Measurements from ENCODE around the gene COL3A1. TPM values are rescaled to one million over a fixed set of nuclear protein-coding genes. Genes with fewer than 3 reads are reported as not detected.

Gene COL3A1
- total and polyA plus RNA-seq, 9 donors, result 4,146 to 9,318 (median 6,715) TPM

DNA sequence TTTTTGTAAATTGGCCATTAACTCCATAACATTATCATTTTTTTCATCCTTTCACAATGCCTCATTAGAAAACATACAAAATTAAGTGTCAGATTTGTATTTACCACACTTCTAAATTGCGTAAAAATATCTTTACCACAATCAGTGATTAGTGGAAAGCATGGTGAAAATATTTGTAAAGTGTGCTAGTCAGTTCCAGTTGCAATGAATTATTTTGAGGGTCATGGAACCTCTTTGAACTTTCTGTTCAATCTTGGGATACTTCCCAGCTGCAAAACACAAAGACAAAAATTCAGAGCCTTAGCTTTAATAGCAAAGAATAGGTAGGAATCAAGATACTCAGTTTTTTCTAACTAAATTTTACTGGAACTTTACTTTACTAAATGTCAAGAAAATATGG, 4.0 kb upstream of the COL3A1 start:
- Histone ChIP-seq H3K4me3 (ENCODE audit: low read length) (no peak overlapping the region), H3K27ac (ENCODE audit: low read length) (no peak overlapping the region), H3K9me3 (replicated peaks; ENCODE audit: control insufficient read depth, low read depth, low read length) (no peaks in the 10 kb centered on the region), H3K27me3 (ENCODE audit: control insufficient read depth, insufficient read depth, low read length) (no peaks in the 10 kb centered on the region), H3K36me3 (ENCODE audit: control insufficient read depth, insufficient read depth, low read length) (no peaks in the 10 kb centered on the region), H3K4me1 (ENCODE audit: control insufficient read depth, insufficient read depth, low read length) (peaks cover 2% of the 10 kb centered on the region)
- WGBS (ENCODE audit: insufficient coverage), result no CpG with 5 or more reads among the region's 1 CpG
- peak; percentile 75 for DNase-seq

DNA sequence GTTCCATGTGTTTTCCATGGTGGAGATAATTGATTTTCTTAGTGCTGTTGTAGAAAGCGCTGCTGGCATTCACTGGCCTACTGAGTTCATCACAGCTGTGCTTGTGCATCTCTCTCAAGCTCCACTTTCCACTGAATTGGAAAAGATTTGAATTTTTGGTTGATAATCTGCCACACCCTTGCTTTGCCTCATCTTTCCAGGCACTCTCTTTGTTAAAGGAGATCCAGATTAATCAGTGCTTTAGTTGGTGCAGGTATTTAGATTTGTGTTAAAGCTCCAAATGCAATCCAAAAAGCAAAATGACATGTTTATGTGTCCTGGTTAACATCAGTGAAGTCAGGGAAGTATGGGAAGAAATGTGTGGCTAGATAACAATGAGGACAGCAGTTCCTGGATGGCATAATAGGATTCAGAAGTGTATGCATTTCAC, 2.7 kb upstream of the COL3A1 start:
- WGBS (ENCODE audit: insufficient coverage), result no CpG with 5 or more reads among the region's 1 CpG
- Histone ChIP-seq H3K4me3 (ENCODE audit: low read length) (no peak overlapping the region), H3K27ac (ENCODE audit: low read length) (peak overlapping the region; percentile 84), H3K4me1 (ENCODE audit: control insufficient read depth, insufficient read depth, low read length) (peaks cover 2% of the 10 kb centered on the region), H3K9me3 (replicated peaks; ENCODE audit: control insufficient read depth, low read depth, low read length) (no peaks in the 10 kb centered on the region), H3K27me3 (ENCODE audit: control insufficient read depth, insufficient read depth, low read length) (no peaks in the 10 kb centered on the region), H3K36me3 (ENCODE audit: control insufficient read depth, insufficient read depth, low read length) (no peaks in the 10 kb centered on the region)
- DNase-seq, result peak; percentile 93

DNA sequence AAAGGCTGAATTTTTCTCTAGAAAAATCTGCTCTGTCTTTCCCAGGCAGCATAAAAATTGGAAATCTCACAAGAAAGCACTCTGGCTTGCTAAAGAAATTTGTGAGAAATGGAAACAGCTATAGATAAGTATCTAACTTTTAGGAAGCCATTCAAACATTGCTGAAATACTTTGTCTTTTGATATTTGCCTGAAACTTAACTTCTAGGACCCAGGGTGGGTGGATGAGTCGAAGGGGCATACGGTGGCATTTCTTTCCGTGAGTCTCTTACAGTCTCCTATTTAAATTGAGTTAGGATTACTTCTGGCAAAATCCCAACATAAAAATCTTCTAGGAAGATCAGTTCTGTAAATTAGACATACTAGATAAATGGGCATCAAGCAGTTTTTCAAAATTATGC, 532 bp upstream of the COL3A1 start:
- H3K36me3 ChIP-seq (ENCODE audit: control insufficient read depth, insufficient read depth, low read length), result no peaks in the 10 kb centered on the region
- peak overlapping the region; percentile 98 for H3K27ac ChIP-seq (ENCODE audit: low read length)
- no peaks in the 10 kb centered on the region for H3K4me1 ChIP-seq (ENCODE audit: control insufficient read depth, insufficient read depth, low read length)
- H3K4me3 ChIP-seq (ENCODE audit: low read length), result peak overlapping the region; percentile 66
- WGBS (ENCODE audit: insufficient coverage), result no CpG with 5 or more reads among the region's 3 CpGs
- no peaks in the 10 kb centered on the region for H3K27me3 ChIP-seq (ENCODE audit: control insufficient read depth, insufficient read depth, low read length)
- no peaks in the 10 kb centered on the region for H3K9me3 ChIP-seq (replicated peaks; ENCODE audit: control insufficient read depth, low read depth, low read length)
- DNase-seq, result peak; percentile 74

DNA sequence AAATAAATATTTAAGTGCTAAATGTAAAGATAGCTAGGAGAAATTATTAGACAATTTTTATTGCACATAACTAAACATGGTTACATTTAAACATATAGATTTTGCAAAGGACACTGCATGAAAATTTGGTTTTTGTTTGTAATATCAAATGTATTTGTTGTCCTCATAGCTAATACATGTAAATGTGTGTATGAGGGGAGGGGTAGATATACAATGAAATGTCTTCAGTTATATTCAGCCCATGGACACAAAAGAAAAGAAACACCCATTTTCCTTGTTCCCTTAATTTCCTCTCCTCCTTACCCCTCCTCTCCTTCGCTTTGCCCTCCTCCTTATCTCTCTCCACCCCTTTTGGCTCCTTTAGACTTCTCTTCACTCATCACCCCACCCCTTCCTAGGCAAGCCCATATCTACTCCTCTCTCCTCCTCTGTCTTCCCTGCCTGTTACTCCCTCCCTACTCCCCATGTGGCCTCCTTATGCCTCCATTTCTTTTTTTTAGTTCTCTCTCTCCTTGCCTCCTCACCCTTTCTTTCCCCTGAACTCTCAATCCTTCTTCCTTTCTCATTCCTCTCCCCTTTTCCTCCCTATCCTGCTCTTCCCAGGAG, 1.4 kb downstream of the COL3A1 start:
- DNase-seq, result peak; percentile 99
- 6% methylated on average over 1 of the region's 1 CpG for WGBS (ENCODE audit: insufficient coverage)
- peak overlapping the region; percentile 66 for H3K4me3 ChIP-seq (ENCODE audit: low read length)
- no peaks in the 10 kb centered on the region for H3K9me3 ChIP-seq (replicated peaks; ENCODE audit: control insufficient read depth, low read depth, low read length)
- peak overlapping the region; percentile 98 for H3K27ac ChIP-seq (ENCODE audit: low read length)
- no peaks in the 10 kb centered on the region for H3K4me1 ChIP-seq (ENCODE audit: control insufficient read depth, insufficient read depth, low read length)
- H3K36me3 ChIP-seq (ENCODE audit: control insufficient read depth, insufficient read depth, low read length), result no peaks in the 10 kb centered on the region
- no peaks in the 10 kb centered on the region for H3K27me3 ChIP-seq (ENCODE audit: control insufficient read depth, insufficient read depth, low read length)

DNA sequence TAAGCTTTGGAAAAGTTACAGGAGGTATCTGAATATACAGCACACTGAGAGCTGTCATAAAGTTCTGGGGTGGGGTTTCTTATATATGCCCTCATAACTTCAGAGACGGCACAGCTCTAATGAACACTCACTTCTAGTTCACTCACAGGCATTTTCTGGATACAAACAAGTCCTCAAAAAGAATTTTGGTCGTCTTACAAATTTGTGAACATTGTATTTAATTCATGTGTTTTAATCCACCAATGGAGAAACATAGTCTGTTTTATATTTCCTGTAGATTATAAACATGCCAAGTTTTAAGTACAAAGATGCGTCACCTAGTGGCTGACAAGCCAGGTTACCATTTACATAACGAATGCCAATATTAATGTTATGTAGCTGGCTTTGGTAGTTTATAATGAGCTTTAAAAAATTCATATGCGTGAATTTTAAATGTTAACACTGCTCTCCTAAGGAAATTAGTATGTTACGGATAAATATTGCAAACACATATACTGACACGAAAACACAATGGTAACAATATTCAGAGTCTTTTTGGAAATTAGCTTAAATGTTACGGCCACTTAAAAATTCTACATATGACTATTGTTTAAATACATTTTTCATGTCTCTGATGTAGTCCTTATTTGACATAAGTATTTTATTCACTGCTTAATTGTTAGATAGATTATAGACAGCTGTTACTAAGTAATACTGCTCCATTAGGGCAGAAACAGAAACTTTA, 2.5 kb downstream of the COL3A1 start:
- H3K27me3 ChIP-seq (ENCODE audit: control insufficient read depth, insufficient read depth, low read length), result no peaks in the 10 kb centered on the region
- WGBS (ENCODE audit: insufficient coverage), result no CpG with 5 or more reads among the region's 8 CpGs
- peak overlapping the region; percentile 98 for H3K27ac ChIP-seq (ENCODE audit: low read length)
- H3K4me3 ChIP-seq (ENCODE audit: low read length), result peak overlapping the region; percentile 66
- peak; percentile 93 for DNase-seq
- no peaks in the 10 kb centered on the region for H3K36me3 ChIP-seq (ENCODE audit: control insufficient read depth, insufficient read depth, low read length)
- no peaks in the 10 kb centered on the region for H3K4me1 ChIP-seq (ENCODE audit: control insufficient read depth, insufficient read depth, low read length)
- H3K9me3 ChIP-seq (replicated peaks; ENCODE audit: control insufficient read depth, low read depth, low read length), result no peaks in the 10 kb centered on the region

DNA sequence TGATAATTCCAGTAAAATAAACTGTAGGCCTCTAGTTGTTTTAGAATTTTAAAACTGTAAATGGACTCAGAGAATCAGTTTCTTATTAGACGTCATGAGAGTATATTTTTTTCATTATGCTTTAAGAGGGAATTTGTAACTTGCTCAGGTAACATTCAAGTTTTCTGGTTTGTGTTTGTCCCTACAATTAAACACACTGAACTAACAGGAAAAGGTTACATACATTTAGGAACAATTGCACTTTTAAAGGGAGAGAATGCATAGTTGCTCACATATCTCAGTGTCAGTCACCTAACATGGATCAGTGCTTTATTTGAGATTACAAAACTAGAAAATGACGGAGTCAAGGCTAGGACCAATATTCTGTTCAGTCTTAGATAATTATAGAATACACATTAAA, 3.1 kb downstream of the COL3A1 start:
- peak overlapping the region; percentile 98 for H3K27ac ChIP-seq (ENCODE audit: low read length)
- H3K9me3 ChIP-seq (replicated peaks; ENCODE audit: control insufficient read depth, low read depth, low read length), result no peaks in the 10 kb centered on the region
- WGBS (ENCODE audit: insufficient coverage), result no CpG with 5 or more reads among the region's 2 CpGs
- peak overlapping the region; percentile 66 for H3K4me3 ChIP-seq (ENCODE audit: low read length)
- DNase-seq, result peak; percentile 54
- H3K36me3 ChIP-seq (ENCODE audit: control insufficient read depth, insufficient read depth, low read length), result no peaks in the 10 kb centered on the region
- no peaks in the 10 kb centered on the region for H3K27me3 ChIP-seq (ENCODE audit: control insufficient read depth, insufficient read depth, low read length)
- no peaks in the 10 kb centered on the region for H3K4me1 ChIP-seq (ENCODE audit: control insufficient read depth, insufficient read depth, low read length)

DNA sequence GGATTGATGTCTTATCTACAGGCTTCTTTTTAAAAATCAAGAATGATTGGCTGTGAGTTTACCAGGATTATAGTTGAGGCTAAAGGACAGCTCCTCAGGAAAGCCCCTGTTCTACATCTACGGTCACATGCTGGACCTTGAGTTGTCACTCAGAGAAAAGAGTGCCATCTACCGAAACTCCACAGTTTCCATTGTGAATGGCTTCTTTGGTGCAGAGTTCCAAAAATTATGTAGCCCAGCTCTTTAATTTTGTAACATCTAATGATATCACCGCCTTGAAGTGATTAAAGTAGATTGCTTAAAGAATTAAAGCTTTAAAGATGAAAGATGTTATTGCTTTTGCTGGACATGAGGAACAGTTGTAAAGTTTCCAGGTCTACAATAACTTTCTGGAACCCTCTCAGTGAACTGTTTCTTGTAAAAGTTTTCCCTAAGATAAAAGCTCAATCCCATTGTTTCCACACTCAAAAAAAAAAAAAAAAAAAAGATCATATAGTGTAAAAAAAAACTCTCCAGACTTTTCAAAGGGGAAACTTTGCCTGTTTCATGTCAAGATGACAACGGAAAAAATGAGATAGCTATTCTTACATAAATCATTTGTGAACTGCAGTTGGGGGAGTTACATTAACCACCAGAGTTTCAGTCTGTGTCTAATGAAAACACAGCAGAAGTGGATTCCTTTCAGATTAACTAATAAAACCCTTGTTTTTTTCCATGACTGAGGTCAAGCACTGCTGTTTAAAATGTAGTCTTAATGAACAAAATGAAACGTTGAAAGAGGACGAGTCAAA, 4.3 kb downstream of the COL3A1 start:
- peak; percentile 94 for DNase-seq
- H3K9me3 ChIP-seq (replicated peaks; ENCODE audit: control insufficient read depth, low read depth, low read length), result no peaks in the 10 kb centered on the region
- no peaks in the 10 kb centered on the region for H3K4me1 ChIP-seq (ENCODE audit: control insufficient read depth, insufficient read depth, low read length)
- 0% methylated on average over 1 of the region's 6 CpGs for WGBS (ENCODE audit: insufficient coverage)
- H3K36me3 ChIP-seq (ENCODE audit: control insufficient read depth, insufficient read depth, low read length), result no peaks in the 10 kb centered on the region
- H3K4me3 ChIP-seq (ENCODE audit: low read length), result peak overlapping the region; percentile 66
- no peaks in the 10 kb centered on the region for H3K27me3 ChIP-seq (ENCODE audit: control insufficient read depth, insufficient read depth, low read length)
- peak overlapping the region; percentile 98 for H3K27ac ChIP-seq (ENCODE audit: low read length)

DNA sequence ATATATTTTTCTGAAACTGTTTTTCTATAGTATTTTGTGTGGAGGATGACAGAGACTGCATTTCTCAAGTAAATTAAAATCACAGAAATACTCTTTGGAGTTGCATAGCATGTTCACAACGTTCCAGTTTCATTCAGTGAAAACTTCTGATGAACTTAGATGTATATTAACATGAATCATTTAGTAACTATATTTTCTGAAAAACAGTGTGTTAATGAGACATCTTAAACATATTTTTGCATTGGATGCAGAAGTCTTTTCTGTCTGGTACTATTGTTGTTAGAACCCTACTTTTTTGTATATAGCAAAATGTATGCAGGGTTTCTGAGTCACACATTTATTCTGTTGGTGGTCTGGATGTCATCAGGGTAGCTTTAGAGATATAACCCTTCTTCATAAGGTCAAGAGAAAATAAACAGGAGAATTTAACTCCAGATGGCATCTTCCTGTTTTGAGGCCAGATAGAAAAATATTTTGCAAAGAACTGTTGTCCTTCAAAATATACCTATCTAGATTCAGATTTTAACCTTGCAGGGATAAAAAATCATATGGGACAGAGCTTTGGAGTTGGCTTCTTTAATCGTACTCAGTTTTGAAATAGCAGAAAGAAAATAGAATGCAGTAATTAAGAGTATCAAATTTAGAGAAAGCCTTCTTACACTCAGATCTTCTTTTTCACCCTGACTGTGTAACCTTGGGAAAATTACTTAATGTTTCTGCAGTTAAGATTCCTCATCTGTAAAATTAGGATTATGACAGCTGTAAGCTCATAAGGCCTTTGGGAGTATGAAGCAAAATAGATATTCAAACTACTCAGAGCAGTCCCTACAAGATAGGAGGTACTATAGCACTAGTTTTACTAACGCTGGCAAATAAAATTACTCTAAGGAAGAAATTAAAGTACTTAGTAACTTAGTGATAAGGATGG, 5.3 kb downstream of the COL3A1 start:
- Histone ChIP-seq H3K36me3 (ENCODE audit: control insufficient read depth, insufficient read depth, low read length) (no peaks in the 10 kb centered on the region), H3K27ac (ENCODE audit: low read length) (peak overlapping the region; percentile 98), H3K4me1 (ENCODE audit: control insufficient read depth, insufficient read depth, low read length) (no peaks in the 10 kb centered on the region), H3K4me3 (ENCODE audit: low read length) (peak overlapping the region; percentile 66), H3K9me3 (replicated peaks; ENCODE audit: control insufficient read depth, low read depth, low read length) (no peaks in the 10 kb centered on the region), H3K27me3 (ENCODE audit: control insufficient read depth, insufficient read depth, low read length) (no peaks in the 10 kb centered on the region)
- no CpG with 5 or more reads among the region's 3 CpGs for WGBS (ENCODE audit: insufficient coverage)
- DNase-seq, result peak; percentile 86

DNA sequence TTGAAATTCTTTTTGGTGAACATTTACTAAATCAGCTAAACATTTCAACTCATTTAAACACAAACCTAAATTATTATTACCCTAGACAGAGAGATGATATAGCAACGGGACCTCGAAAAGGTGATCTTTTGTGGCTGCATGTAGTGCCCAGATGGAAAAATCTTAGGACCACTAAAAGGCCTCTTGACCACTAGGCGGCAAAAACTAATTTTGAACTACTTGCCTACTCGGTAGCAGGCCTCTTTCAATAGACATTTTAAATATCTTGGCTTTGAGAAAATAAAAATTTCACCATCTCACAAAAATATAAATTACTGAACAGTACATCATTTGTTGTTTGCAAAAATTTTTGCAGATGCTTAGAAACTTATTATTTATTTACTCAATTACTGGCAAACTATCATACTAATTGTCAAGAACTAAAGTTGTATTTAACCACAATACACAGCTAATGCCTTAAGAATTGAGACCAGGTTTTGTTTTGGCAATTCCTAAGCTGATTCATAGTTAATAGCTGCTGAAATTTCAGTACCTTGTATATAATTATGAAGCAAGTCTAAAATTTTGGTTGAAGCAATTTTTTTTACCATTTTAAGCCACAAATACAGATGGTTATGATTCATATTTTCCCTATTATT, 9.4 kb downstream of the COL3A1 start:
- no peaks in the 10 kb centered on the region for H3K9me3 ChIP-seq (replicated peaks; ENCODE audit: control insufficient read depth, low read depth, low read length)
- H3K36me3 ChIP-seq (ENCODE audit: control insufficient read depth, insufficient read depth, low read length), result peaks cover 6% of the 10 kb centered on the region
- DNase-seq, result peak; percentile 84
- H3K4me1 ChIP-seq (ENCODE audit: control insufficient read depth, insufficient read depth, low read length), result peaks cover 3% of the 10 kb centered on the region
- no peaks in the 10 kb centered on the region for H3K27me3 ChIP-seq (ENCODE audit: control insufficient read depth, insufficient read depth, low read length)
- peak overlapping the region; percentile 82 for H3K27ac ChIP-seq (ENCODE audit: low read length)
- WGBS (ENCODE audit: insufficient coverage), result no CpG with 5 or more reads among the region's 4 CpGs
- peak overlapping the region; percentile 18 for H3K4me3 ChIP-seq (ENCODE audit: low read length)
